GM12878 (cell line): ENCODE data around the gene SIT1. TPM values are rescaled to one million over a fixed set of nuclear protein-coding genes. Genes with fewer than 3 reads are reported as not detected.
"Not testable (repeated sequence)": the region's sequence is repeated elsewhere in the genome, so short reads cannot be mapped to it uniquely, and the experiment has no call there.

Experiments
- ATAC-seq: fragments of 200-7000 bp; cut with Tn5 transposase; 3 replicates; pipeline ENCODE4 v1.9.1; 2020; ENCODE audit warnings: mild to moderate bottlenecking, moderate library complexity
- BruUV-seq: library from RNA; stranded (reverse); fragments of 400-500 nt; replicated peaks from 2 replicates; lab custom pipeline; 2021; lab: Mats Ljungman, UMichigan
- CTCF ChIA-PET: fragments of 300-600 bp; sonication (Branson Sonifier 250); formaldehyde crosslinking; extraction: SDS; loops from one replicate; lab custom pipeline; 2021; ENCODE audit warnings: inconsistent platforms; lab: Yijun Ruan, JAX
- POLR2A ChIA-PET: fragments of 350-600 bp; formaldehyde crosslinking; extraction: SDS; loops from one replicate; lab custom pipeline; 2021; ENCODE audit warnings: inconsistent platforms; lab: Charles Lee
- RAD21 ChIA-PET: fragments of 300-600 bp; sonication (Branson Sonifier 250); formaldehyde crosslinking; loops from one replicate; lab custom pipeline; 2023; ENCODE audit warnings: antibody characterized with exemption; ENCODE audit not compliant: unreplicated experiment; lab: Charles Lee
- SMC1A ChIA-PET: fragments of 300-600 bp; sonication (Branson Sonifier 250); formaldehyde crosslinking; loops from one replicate; lab custom pipeline; 2023; ENCODE audit not compliant: unreplicated experiment, uncharacterized antibody; lab: Charles Lee
- DNase-seq: peaks from one replicate; pipeline ENCODE4 v3.0.0-alpha.2; 2011; ENCODE audit warnings: low read depth, low spot score
- FAIRE-seq: peaks from 3 replicates; lab custom pipeline; 2011; peaks lifted over from hg19 to GRCh38; lab: Jason Lieb, UNC
- H2AFZ ChIP-seq: 2 replicates; pipeline ENCODE4 v1.6.0; 2011; ENCODE audit warnings: low read depth, low read length, control low read depth; ENCODE audit not compliant: control insufficient read depth
- H3K27ac ChIP-seq: 2 replicates; pipeline ENCODE4 v1.5.1; 2011; ENCODE audit warnings: control low read depth; ENCODE audit not compliant: control insufficient read depth, insufficient read depth
- H3K27me3 ChIP-seq, 2 experiments: replicated peaks in 1 of 2; 2 replicates each; pipeline versions ENCODE4 v1.6.0 to v1.6.1; 2011; ENCODE audit warnings: low read length in 1 of 2; ENCODE audit not compliant: control insufficient read depth in 2 of 2, insufficient read depth in 2 of 2
- H3K36me3 ChIP-seq, 2 experiments: 2 replicates each; pipeline ENCODE4 v1.5.1; 2011; ENCODE audit warnings: low read length in 1 of 2; ENCODE audit not compliant: control insufficient read depth in 2 of 2, insufficient read depth in 2 of 2
- H3K4me1 ChIP-seq: 2 replicates; pipeline ENCODE4 v1.6.1; 2011; ENCODE audit warnings: mild to moderate bottlenecking, low read length, moderate library complexity, mixed read lengths; ENCODE audit not compliant: control insufficient read depth, insufficient read depth
- H3K4me2 ChIP-seq: 2 replicates; pipeline ENCODE4 v1.6.0; 2011; ENCODE audit warnings: control low read depth; ENCODE audit not compliant: control insufficient read depth, insufficient read depth
- H3K4me3 ChIP-seq: fragments of 200-600 bp; sonication (generic); 2 replicates; pipeline ENCODE4 v1.5.1; 2016
- H3K79me2 ChIP-seq: 2 replicates; pipeline ENCODE4 v1.6.0; 2011; ENCODE audit warnings: low read length; ENCODE audit not compliant: control insufficient read depth, insufficient read depth
- H3K9ac ChIP-seq: 2 replicates; pipeline ENCODE4 v1.8.0; 2011; ENCODE audit warnings: low read length, control low read depth, mixed read lengths; ENCODE audit not compliant: control insufficient read depth, insufficient read depth
- H3K9me3 ChIP-seq: replicated peaks from 3 replicates; pipeline ENCODE4 v1.5.1; 2011; ENCODE audit warnings: mild to moderate bottlenecking, low read length; ENCODE audit not compliant: control insufficient read depth, insufficient read depth
- H4K20me1 ChIP-seq: 2 replicates; pipeline ENCODE4 v1.6.0; 2011; ENCODE audit not compliant: control insufficient read depth, insufficient read depth
- HDAC6 ChIP-seq: fragments of 200-600 bp; sonication (generic); IDR thresholded peaks from one replicate; pipeline ENCODE4 v1.8.0; 2017; ENCODE audit warnings: antibody characterized with exemption; ENCODE audit not compliant: unreplicated experiment
- RAD21 ChIP-seq: IDR thresholded peaks from 2 replicates; pipeline ENCODE4 v1.6.1; 2011; ENCODE audit warnings: mild to moderate bottlenecking, low read depth, low read length, moderate library complexity; ENCODE audit not compliant: insufficient read depth
- TBL1XR1 ChIP-seq: IDR thresholded peaks from 2 replicates; pipeline ENCODE4 v1.6.1; 2012; ENCODE audit warnings: low read depth, low read length, improper control_type of control experiment
- WGBS: methylation state at CpG from one replicate; pipeline ENCODE4 v1.1.6; 2016; ENCODE audit warnings: low lambda C conversion rate; ENCODE audit not compliant: insufficient replicate concordance, insufficient coverage; ENCODE audit errors: missing lambda C conversion rate; 5-methylcytosine and 5-hydroxymethylcytosine counted together
- in situ Hi-C: fragments of 300-500 bp; cut with MboI; formaldehyde crosslinking; loops from 9 replicates; pipeline ENCODE4 v1.14.3; 2018; ENCODE audit warnings: mixed read lengths
- intact Hi-C: fragments of 100-400 bp; cut with micrococcal nuclease; formaldehyde crosslinking; loops from one replicate; pipeline ENCODE4 v1.14.2; 2022; ENCODE audit not compliant: unreplicated experiment
- polyA plus RNA-seq, 11 experiments: library from polyadenylated mRNA; depleted of rRNA in 4 of 11; unstranded in 6 of 11; stranded (reverse) in 5 of 11; fragments of >200 nt; fragmentation: Nextera tagmentation in 4 of 11; fragmentation: Illumina TruSeq in 1 of 11; extraction: Ambion mirVana in 4 of 11; extraction: Trizol in 1 of 11; gene quantifications; 1 replicate in 1 of 11; 2 replicates in 10 of 11; pipeline versions ENCODE4 v1.2.1 to v1.2.3, GENCODE V29; 2011 to 2016; ENCODE audit warnings: inconsistent platforms in 2 of 11, missing spikeins in 2 of 11, low read depth in 1 of 11
- total RNA-seq, 4 experiments: library from RNA; depleted of rRNA in 3 of 4; stranded (reverse); fragments of >200 nt in 3 of 4; fragmentation: Illumina TruSeq in 1 of 4; extraction: Trizol in 1 of 4; gene quantifications; 2 replicates each; pipeline versions ENCODE4 v1.2.1 to v1.2.3, GENCODE V29; 2013 to 2021
- TF ChIP-seq, protein P1 (sequence below), 3 experiments: IDR thresholded peaks in 2 of 3; conservative IDR thresholded peaks in 1 of 3; 2 replicates each; pipeline ENCODE4 v1.5.1; 2011; ENCODE audit warnings: low read depth in 3 of 3, low read length in 3 of 3, mild to moderate bottlenecking in 3 of 3, control low read depth in 2 of 3, moderate library complexity in 2 of 3, inconsistent platforms in 1 of 3, mixed read lengths in 1 of 3; ENCODE audit not compliant: control insufficient read depth in 2 of 3, insufficient read depth in 1 of 3; ENCODE audit errors: extremely low read depth in 1 of 3

SIT1 gene
- total and polyA plus RNA-seq, 10 of the 15 experiments (the other 5 are each of a cell fraction or from before 2014, with no cell fraction given), result 0.97 to 137 (median 59.7) TPM

- H3K27me3 ChIP-seq, intact Hi-C loops, H3K79me2 ChIP-seq, H3K36me3 ChIP-seq, H3K4me1 ChIP-seq, H3K27ac ChIP-seq, H3K9me3 ChIP-seq, ATAC-seq, H3K9ac ChIP-seq, in situ Hi-C loops, FAIRE-seq, H3K4me2 ChIP-seq, H3K4me3 ChIP-seq, H2AFZ ChIP-seq, H4K20me1 ChIP-seq, DNase-seq, BruUV-seq: not testable (repeated sequence)
- POLR2A ChIA-PET, result interaction anchor here (1.0 kb wide), 1 partner anchor 52 kb away, joined by 3 read pairs; no protein-coding TSS in a partner anchor
- CTCF ChIA-PET, result interaction anchor here (1.2 to 6.3 kb wide), 15 partner anchors 8 to 214 kb away, joined by 3 to 55 read pairs (median 10); partner anchors contain the start of genes CREB3, GBA2, RGP1 and SIT1
- RAD21 ChIA-PET, result interaction anchor here (0.7 to 1.6 kb wide), 5 partner anchors 24 to 116 kb away, joined by 3 to 7 read pairs (median 4); partner anchors contain the start of genes CCDC107 and RMRP
- SMC1A ChIA-PET, result interaction anchor here (1.0 to 3.3 kb wide), 6 partner anchors 8 to 118 kb away, joined by 3 to 16 read pairs (median 8); partner anchors contain the start of genes CCDC107 and RMRP
- WGBS, result 63% methylated on average over 4 of the region's 4 CpGs
Observed at GRCh38 chr9:35612066-35612465, 38.7 kb downstream of the SIT1 start.

- ChIA-PET CTCF (interaction anchor here (0.7 to 6.3 kb wide), 25 partner anchors 8 to 179 kb away, joined by 3 to 55 read pairs (median 5); partner anchors contain the start of genes ARHGEF39, CCDC107, CREB3 and GBA2), POLR2A (interaction anchor here (0.6 to 1.2 kb wide), 5 partner anchors 18 to 124 kb away, joined by 3 to 6 read pairs (median 3); partner anchors contain the start of gene SIT1), RAD21 (interaction anchor here (0.5 to 1.3 kb wide), 6 partner anchors 25 to 117 kb away, joined by 3 to 7 read pairs (median 4); partner anchors contain the start of genes CCDC107 and RMRP), SMC1A (interaction anchor here (1.0 to 3.3 kb wide), 7 partner anchors 9 to 115 kb away, joined by 3 to 16 read pairs (median 5); partner anchors contain the start of genes CCDC107 and RMRP)
- Histone ChIP-seq H3K4me2 (no peak overlapping the region), H3K27me3 (no peaks in the 10 kb centered on the region), H3K27ac (no peak overlapping the region), H4K20me1 (no peaks in the 10 kb centered on the region), H3K79me2 (no peaks in the 10 kb centered on the region), H2AFZ (no peak overlapping the region), H3K4me1 (peaks cover under 1% of the 10 kb centered on the region; the same call in 1 of the 2 replicates), H3K9ac (no peak overlapping the region), H3K4me3 (no peak overlapping the region), H3K36me3 (no peaks in the 10 kb centered on the region; a peak in 1 of 4 replicates), H3K9me3 (no peaks in the 10 kb centered on the region)
- no TSS peak for BruUV-seq
- intact Hi-C loops (no loop called here), in situ Hi-C loops (no loop called here)
- 7% methylated on average over 7 of the region's 8 CpGs for WGBS
- no peak for DNase-seq
- peak; percentile 83 for FAIRE-seq
- peak; percentile 93 for ATAC-seq
- TF ChIP-seq, protein P1, sequence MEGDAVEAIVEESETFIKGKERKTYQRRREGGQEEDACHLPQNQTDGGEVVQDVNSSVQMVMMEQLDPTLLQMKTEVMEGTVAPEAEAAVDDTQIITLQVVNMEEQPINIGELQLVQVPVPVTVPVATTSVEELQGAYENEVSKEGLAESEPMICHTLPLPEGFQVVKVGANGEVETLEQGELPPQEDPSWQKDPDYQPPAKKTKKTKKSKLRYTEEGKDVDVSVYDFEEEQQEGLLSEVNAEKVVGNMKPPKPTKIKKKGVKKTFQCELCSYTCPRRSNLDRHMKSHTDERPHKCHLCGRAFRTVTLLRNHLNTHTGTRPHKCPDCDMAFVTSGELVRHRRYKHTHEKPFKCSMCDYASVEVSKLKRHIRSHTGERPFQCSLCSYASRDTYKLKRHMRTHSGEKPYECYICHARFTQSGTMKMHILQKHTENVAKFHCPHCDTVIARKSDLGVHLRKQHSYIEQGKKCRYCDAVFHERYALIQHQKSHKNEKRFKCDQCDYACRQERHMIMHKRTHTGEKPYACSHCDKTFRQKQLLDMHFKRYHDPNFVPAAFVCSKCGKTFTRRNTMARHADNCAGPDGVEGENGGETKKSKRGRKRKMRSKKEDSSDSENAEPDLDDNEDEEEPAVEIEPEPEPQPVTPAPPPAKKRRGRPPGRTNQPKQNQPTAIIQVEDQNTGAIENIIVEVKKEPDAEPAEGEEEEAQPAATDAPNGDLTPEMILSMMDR (IDR thresholded peaks at IDR 0.05 in 2 of 3, conservative IDR thresholded peaks at IDR 0.05 in 1 of 3; ENCODE audit: control insufficient read depth in 2 of 3, extremely low read depth in 1 of 3, insufficient read depth in 1 of 3, low read depth in 3 of 3, low read length in 3 of 3), result peak; percentile 73 to 80 (median 77)
- TF ChIP-seq RAD21 (peak; percentile 39), TBL1XR1 (no peak), HDAC6 (no peak)
- TF ChIP-seq, all 136 proteins: peak for 2
Observed at GRCh38 chr9:35611230-35611797, 39.4 kb downstream of the SIT1 start.
